ENCODE measurements around the gene GRM3. TPM values are rescaled to one million over a fixed set of nuclear protein-coding genes. Genes with fewer than 3 reads are reported as not detected.

GRM3 gene
- total RNA-seq, 2 donors from 2014 or later = not detected

DNA sequence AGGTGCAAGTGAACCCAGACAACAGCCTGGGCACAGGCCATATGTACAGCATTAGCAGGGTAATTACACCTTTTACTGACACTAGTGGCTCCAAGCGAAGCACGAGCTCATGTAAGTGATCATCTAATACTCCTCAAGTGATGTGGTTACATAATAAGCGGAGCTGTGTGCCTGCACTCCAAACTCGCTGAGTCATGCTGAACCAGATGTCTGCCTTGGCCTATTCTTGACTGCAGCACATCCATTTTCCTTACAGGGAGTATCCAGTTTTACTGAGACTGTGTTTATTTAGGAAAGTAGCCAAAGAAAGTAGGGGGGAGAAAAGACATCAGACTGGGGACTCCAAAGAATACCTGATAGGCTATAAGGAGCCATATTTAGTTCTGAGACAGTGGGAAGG lies 90.1 kb downstream of the GRM3 start:
- TF ChIP-seq POLR2AphosphoS5 (IDR thresholded peaks at IDR 0.05) = no peak
- TF ChIP-seq, protein P1, sequence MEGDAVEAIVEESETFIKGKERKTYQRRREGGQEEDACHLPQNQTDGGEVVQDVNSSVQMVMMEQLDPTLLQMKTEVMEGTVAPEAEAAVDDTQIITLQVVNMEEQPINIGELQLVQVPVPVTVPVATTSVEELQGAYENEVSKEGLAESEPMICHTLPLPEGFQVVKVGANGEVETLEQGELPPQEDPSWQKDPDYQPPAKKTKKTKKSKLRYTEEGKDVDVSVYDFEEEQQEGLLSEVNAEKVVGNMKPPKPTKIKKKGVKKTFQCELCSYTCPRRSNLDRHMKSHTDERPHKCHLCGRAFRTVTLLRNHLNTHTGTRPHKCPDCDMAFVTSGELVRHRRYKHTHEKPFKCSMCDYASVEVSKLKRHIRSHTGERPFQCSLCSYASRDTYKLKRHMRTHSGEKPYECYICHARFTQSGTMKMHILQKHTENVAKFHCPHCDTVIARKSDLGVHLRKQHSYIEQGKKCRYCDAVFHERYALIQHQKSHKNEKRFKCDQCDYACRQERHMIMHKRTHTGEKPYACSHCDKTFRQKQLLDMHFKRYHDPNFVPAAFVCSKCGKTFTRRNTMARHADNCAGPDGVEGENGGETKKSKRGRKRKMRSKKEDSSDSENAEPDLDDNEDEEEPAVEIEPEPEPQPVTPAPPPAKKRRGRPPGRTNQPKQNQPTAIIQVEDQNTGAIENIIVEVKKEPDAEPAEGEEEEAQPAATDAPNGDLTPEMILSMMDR (IDR thresholded peaks at IDR 0.05) = no peak
- TF ChIP-seq POLR2A (IDR thresholded peaks at IDR 0.05) = no peak
- Histone ChIP-seq H3K4me3 (no peak overlapping the region), H3K4me1 (replicated peaks) (no peaks in the 10 kb centered on the region), H3K9me3 (no peaks in the 10 kb centered on the region), H3K36me3 (no peaks in the 10 kb centered on the region), H3K27me3 (replicated peaks; ENCODE audit: insufficient read depth) (no peaks in the 10 kb centered on the region), H3K27ac (no peak overlapping the region)
- WGBS = 86% methylated on average over 4 of the region's 4 CpGs
- intact Hi-C loops (cut with DNase I) = no loop called here
- no peak for DNase-seq (ENCODE audit: low spot score)

DNA sequence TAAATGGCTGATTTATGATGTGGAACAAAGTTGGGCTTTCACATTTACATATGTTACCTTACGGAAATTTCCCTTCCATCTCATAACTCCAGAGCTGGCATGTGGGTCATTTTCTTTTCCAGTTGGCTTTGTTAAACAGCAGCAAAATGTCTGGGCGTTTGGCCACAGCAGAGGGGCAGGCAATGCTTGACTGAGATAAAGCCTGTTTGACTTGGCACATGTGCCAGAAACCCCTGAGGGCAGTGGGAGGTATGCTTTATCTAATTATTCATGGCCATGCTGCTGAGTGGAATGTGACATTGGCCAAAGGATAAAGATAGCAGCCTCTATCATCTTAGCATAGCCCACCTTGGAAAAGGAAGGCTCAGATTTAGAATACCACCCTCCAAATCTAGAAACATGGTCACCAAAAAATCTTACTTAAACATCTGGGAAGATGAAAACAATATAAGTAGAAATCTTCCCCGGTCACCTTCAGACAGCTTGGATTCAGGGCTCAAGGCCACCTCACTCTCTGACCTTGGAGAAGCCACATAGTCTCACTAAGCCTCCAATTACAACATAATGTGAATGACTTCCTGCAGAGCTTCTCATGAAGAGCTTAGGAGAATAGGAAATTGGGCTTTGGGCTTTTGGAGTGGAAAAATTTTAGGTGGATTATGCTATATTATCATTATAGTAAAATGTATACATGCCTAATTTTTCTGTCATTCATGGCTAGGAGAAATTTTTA lies 101.5 kb downstream of the GRM3 start:
- 52% methylated on average over 3 of the region's 3 CpGs for WGBS
- no peak overlapping the region for H3K27ac ChIP-seq

DNA sequence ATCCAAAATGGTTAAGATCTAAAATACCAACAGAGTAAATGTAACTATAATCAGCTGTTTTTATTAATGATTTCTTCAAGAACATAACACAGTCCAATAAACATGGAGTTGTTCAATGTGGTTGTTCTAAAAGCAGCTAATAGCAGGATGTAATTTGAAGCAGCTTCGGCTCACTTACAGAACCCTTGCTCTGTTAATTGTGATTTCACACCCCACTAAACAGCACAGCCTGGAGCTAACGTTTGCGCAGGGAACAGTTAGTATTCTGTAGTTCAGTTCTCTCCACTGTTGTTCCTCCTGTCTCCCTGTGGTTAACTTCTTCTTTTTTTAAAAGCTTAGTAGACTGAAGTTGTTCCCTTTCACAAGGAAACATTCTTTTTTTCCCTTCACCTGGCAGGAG lies 104.0 kb downstream of the GRM3 start:
- intact Hi-C loops (cut with DNase I) = no loop called here
- no peak for DNase-seq (ENCODE audit: low spot score)
- H3K9me3 ChIP-seq = no peaks in the 10 kb centered on the region
- H3K27ac ChIP-seq = no peak overlapping the region
- no peaks in the 10 kb centered on the region for H3K36me3 ChIP-seq
- H3K4me1 ChIP-seq (replicated peaks) = no peaks in the 10 kb centered on the region
- TF ChIP-seq POLR2A (IDR thresholded peaks at IDR 0.05) = no peak
- no peak for TF ChIP-seq POLR2AphosphoS5 (IDR thresholded peaks at IDR 0.05)
- TF ChIP-seq, protein P1 (IDR thresholded peaks at IDR 0.05) = no peak
- WGBS = 17% methylated on average over 3 of the region's 3 CpGs
- H3K27me3 ChIP-seq (replicated peaks; ENCODE audit: insufficient read depth) = no peaks in the 10 kb centered on the region
- no peak overlapping the region for H3K4me3 ChIP-seq

More for the DNA sequence above, 101.5 kb downstream of the GRM3 start:
- intact Hi-C loops (cut with DNase I) = no loop called here
- Histone ChIP-seq H3K27me3 (replicated peaks; ENCODE audit: insufficient read depth) (no peaks in the 10 kb centered on the region), H3K9me3 (no peaks in the 10 kb centered on the region), H3K4me3 (no peak overlapping the region), H3K4me1 (replicated peaks) (no peaks in the 10 kb centered on the region), H3K36me3 (no peaks in the 10 kb centered on the region)
- no peak for DNase-seq (ENCODE audit: low spot score)
- TF ChIP-seq POLR2A (IDR thresholded peaks at IDR 0.05) (no peak), POLR2AphosphoS5 (IDR thresholded peaks at IDR 0.05) (no peak)
- TF ChIP-seq, protein P1 (IDR thresholded peaks at IDR 0.05) = no peak

DNA sequence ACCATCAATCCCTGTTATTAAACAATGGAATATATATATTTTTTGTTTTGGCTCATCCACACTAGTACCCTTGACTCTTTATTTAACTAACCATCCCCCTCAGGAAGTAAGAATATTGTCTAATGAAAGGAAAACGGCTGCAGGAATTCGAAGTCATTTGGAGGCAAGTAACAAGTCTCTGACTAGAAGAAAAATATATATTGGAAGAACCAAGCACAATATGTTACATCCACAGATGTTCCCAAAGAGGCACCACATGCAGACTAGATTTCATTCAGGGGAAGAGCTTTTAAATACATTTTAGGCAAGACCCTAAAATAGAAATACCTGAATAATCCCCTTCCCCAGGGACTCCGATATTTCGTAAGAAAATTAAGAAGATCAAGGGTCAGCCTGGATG lies 104.5 kb downstream of the GRM3 start:
- no peak overlapping the region for H3K27ac ChIP-seq
- TF ChIP-seq POLR2AphosphoS5 (IDR thresholded peaks at IDR 0.05) (no peak), POLR2A (IDR thresholded peaks at IDR 0.05) (no peak)
- TF ChIP-seq, protein P1 (IDR thresholded peaks at IDR 0.05) = no peak

More for the DNA sequence above, 104.5 kb downstream of the GRM3 start:
- 66% methylated on average over 4 of the region's 4 CpGs for WGBS
- intact Hi-C loops (cut with DNase I) = no loop called here
- Histone ChIP-seq H3K4me1 (replicated peaks) (no peaks in the 10 kb centered on the region), H3K27me3 (replicated peaks; ENCODE audit: insufficient read depth) (no peaks in the 10 kb centered on the region), H3K36me3 (no peaks in the 10 kb centered on the region), H3K9me3 (no peaks in the 10 kb centered on the region), H3K4me3 (no peak overlapping the region)
- DNase-seq (ENCODE audit: low spot score) = no peak
